Measurements from ENCODE around the gene PEG3. TPM values are rescaled to one million over a fixed set of nuclear protein-coding genes. Genes with fewer than 3 reads are reported as not detected.

The PEG3 gene
- total RNA-seq, 1 experiment from 2014 or later, result 0.09 TPM

DNA sequence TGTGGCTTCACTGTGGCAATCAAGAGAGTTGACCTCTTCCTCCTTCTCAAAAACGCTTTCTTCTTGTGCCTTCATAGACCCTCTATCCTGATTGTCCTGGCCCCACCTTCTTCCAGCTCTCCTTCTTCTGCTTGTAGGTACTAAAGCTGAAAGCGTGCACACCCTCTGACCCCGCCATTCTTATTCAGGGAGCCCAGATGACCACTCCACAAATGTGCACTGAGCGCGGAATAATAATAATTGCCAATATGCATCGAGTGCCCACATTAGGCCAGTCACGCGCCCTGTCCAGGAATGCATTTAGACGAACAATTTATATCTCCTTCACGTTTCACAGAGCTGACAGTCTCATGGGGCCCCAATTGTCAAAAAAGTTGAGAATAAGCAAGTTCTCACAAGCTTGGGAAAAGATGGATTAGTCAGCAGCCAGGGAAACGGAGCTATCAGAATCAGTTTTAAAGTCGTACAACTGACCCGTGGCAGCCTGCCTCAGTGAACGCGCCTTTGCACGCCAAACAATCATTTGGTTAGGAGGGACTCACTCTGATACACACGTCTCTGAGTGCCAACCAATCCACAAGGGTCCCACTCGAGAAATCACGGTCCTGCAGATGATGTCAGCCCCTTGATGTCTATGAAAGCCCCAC, 36.7 kb upstream of the PEG3 start:
- Mint-ChIP-seq H3K4me1 (ENCODE audit: low read depth, unreplicated experiment) (no peaks in the 10 kb centered on the region), H3K27ac (ENCODE audit: unreplicated experiment) (no peak overlapping the region), H3K36me3 (ENCODE audit: insufficient read depth, unreplicated experiment) (peaks cover 5% of the 10 kb centered on the region), H3K9me3 (ENCODE audit: low read depth, unreplicated experiment) (peaks cover 25% of the 10 kb centered on the region), H3K4me3 (ENCODE audit: low read depth, unreplicated experiment) (no peak overlapping the region), H3K27me3 (ENCODE audit: unreplicated experiment) (no peaks in the 10 kb centered on the region)
- no peak for DNase-seq
- no peak for TF ChIP-seq CTCF (IDR thresholded peaks at IDR 0.05; ENCODE audit: unreplicated experiment)
- no TSS peak for BruUV-seq (replicated peaks)
- intact Hi-C loops (cut with micrococcal nuclease; ENCODE audit: unreplicated experiment), result no loop called here
- CTCF ChIA-PET, result no interaction called here

DNA sequence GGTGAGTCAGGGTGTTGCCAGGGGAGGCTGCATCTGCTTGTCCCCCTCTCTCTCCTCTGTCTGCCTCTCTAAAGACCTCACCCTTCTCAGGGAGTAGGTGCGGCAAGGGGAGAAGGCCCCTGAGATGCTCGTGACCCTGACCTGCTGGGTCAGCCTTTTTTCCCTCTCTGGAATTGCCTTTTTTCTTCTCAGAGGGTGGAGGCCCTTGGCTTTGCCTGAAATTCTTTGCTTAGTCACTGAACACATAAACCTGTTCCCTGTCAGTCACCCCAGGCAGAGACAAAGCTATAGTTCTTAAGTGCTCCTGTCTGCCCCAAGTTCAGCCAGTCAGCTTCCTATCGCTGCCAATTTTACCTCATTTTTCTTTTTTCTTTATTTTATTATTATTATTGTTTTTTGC, 35.2 kb upstream of the PEG3 start:
- no TSS peak for BruUV-seq (replicated peaks)
- H3K4me3 Mint-ChIP-seq (ENCODE audit: low read depth, unreplicated experiment), result no peak overlapping the region
- no peaks in the 10 kb centered on the region for H3K4me1 Mint-ChIP-seq (ENCODE audit: low read depth, unreplicated experiment)
- CTCF ChIA-PET, result no interaction called here
- intact Hi-C loops (cut with micrococcal nuclease; ENCODE audit: unreplicated experiment), result no loop called here
- H3K27me3 Mint-ChIP-seq (ENCODE audit: unreplicated experiment), result no peaks in the 10 kb centered on the region
- no peak overlapping the region for H3K27ac Mint-ChIP-seq (ENCODE audit: unreplicated experiment)
- DNase-seq, result no peak
- H3K36me3 Mint-ChIP-seq (ENCODE audit: insufficient read depth, unreplicated experiment), result peaks cover 5% of the 10 kb centered on the region
- H3K9me3 Mint-ChIP-seq (ENCODE audit: low read depth, unreplicated experiment), result peaks cover 21% of the 10 kb centered on the region
- TF ChIP-seq CTCF (IDR thresholded peaks at IDR 0.05; ENCODE audit: unreplicated experiment), result no peak

DNA sequence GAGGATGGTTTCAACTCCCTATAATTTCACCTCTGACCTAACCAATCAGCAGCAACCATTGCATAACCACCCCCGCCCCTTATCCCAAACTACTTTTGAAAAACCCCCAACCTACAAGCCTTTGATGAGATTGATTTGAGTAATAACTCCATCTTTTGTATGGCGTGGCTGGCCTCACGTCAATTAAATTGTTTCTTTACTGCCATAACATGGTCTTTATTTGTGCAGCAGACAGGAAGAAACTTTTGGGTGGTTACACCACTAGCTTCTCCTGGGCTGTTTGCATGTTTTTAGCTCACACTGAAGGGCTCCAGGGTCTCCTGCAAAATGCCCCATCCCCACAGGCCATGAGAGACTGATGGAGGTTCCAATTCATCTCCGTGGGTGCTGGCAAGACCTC, 34.0 kb upstream of the PEG3 start:
- Mint-ChIP-seq H3K9me3 (ENCODE audit: low read depth, unreplicated experiment) (peaks cover 21% of the 10 kb centered on the region), H3K27me3 (ENCODE audit: unreplicated experiment) (no peaks in the 10 kb centered on the region), H3K4me1 (ENCODE audit: low read depth, unreplicated experiment) (no peaks in the 10 kb centered on the region), H3K4me3 (ENCODE audit: low read depth, unreplicated experiment) (no peak overlapping the region), H3K27ac (ENCODE audit: unreplicated experiment) (no peak overlapping the region), H3K36me3 (ENCODE audit: insufficient read depth, unreplicated experiment) (peaks cover 5% of the 10 kb centered on the region)
- TF ChIP-seq CTCF (IDR thresholded peaks at IDR 0.05; ENCODE audit: unreplicated experiment), result no peak
- DNase-seq, result no peak
- CTCF ChIA-PET, result no interaction called here
- no TSS peak for BruUV-seq (replicated peaks)
- intact Hi-C loops (cut with micrococcal nuclease; ENCODE audit: unreplicated experiment), result no loop called here

- Mint-ChIP-seq H3K27ac (ENCODE audit: unreplicated experiment) (no peak overlapping the region), H3K4me1 (ENCODE audit: low read depth, unreplicated experiment) (no peaks in the 10 kb centered on the region), H3K36me3 (ENCODE audit: insufficient read depth, unreplicated experiment) (peaks cover 5% of the 10 kb centered on the region), H3K4me3 (ENCODE audit: low read depth, unreplicated experiment) (no peak overlapping the region), H3K9me3 (ENCODE audit: low read depth, unreplicated experiment) (peaks cover 24% of the 10 kb centered on the region), H3K27me3 (ENCODE audit: unreplicated experiment) (no peaks in the 10 kb centered on the region)
- TF ChIP-seq CTCF (IDR thresholded peaks at IDR 0.05; ENCODE audit: unreplicated experiment), result no peak
- no TSS peak for BruUV-seq (replicated peaks)
- CTCF ChIA-PET, result no interaction called here
- intact Hi-C loops (cut with micrococcal nuclease; ENCODE audit: unreplicated experiment), result no loop called here
- DNase-seq, result no peak
These were observed 33.0 kb upstream of the PEG3 start for GRCh38 chr19:56873493-56873892.
